Stimulated activated CD4-positive, alpha-beta T cell treated with anti-CD3 and anti-CD28 coated beads, Interleukin-4, amount 100 ng/mL, for 1 hour (primary cell): ENCODE measurements around the gene ITGA3.
"Not testable (repeated sequence)": the region's sequence is repeated elsewhere in the genome, so short reads cannot be mapped to it uniquely, and the experiment has no call there.

Source experiments
- DNase-seq: peaks from one replicate; pipeline ENCODE4 v3.0.0-alpha.2; 2020

ITGA3 gene

GRCh38 chr17:50052822-50053653 is 2.9 kb upstream of the ITGA3 start:
- DNase-seq, result no peak

- DNase-seq, result no peak
These were observed 2.3 kb upstream of the ITGA3 start for GRCh38 chr17:50053654-50053960.

- no peak for DNase-seq
These were observed 870 bp upstream of the ITGA3 start for GRCh38 chr17:50055055-50055425.

GRCh38 chr17:50056217-50056960 is 479 bp downstream of the ITGA3 start:
- DNase-seq, result peak; percentile 68

- no peak for DNase-seq
These were observed 1.0 kb downstream of the ITGA3 start for GRCh38 chr17:50056961-50057330.

GRCh38 chr17:50057521-50057991 is 1.6 kb downstream of the ITGA3 start:
- no peak for DNase-seq

GRCh38 chr17:50058296-50058953 is 2.5 kb downstream of the ITGA3 start:
- no peak for DNase-seq

- DNase-seq, result no peak
These were observed 3.3 kb downstream of the ITGA3 start for GRCh38 chr17:50059256-50059655.

GRCh38 chr17:50059759-50060273 is 3.9 kb downstream of the ITGA3 start:
- no peak for DNase-seq

GRCh38 chr17:50060951-50061712 is 5.2 kb downstream of the ITGA3 start:
- no peak for DNase-seq

GRCh38 chr17:50061713-50062045 is 5.8 kb downstream of the ITGA3 start:
- DNase-seq, result not testable (repeated sequence)

GRCh38 chr17:50062293-50063243 is 6.7 kb downstream of the ITGA3 start:
- DNase-seq, result no peak

GRCh38 chr17:50063561-50064252 is 7.8 kb downstream of the ITGA3 start:
- DNase-seq, result no peak

GRCh38 chr17:50064253-50065001 is 8.5 kb downstream of the ITGA3 start:
- no peak for DNase-seq

- no peak for DNase-seq
These were observed 9.1 kb downstream of the ITGA3 start for GRCh38 chr17:50065056-50065455.

- no peak for DNase-seq
These were observed 11.1 kb downstream of the ITGA3 start for GRCh38 chr17:50066995-50067394.

- no peak for DNase-seq
These were observed 12.1 kb downstream of the ITGA3 start for GRCh38 chr17:50067996-50068395.

GRCh38 chr17:50070908-50071680 is 15.2 kb downstream of the ITGA3 start:
- DNase-seq, result no peak

- no peak for DNase-seq
These were observed 15.8 kb downstream of the ITGA3 start for GRCh38 chr17:50071692-50072091.

GRCh38 chr17:50072130-50072529 is 16.2 kb downstream of the ITGA3 start:
- DNase-seq, result no peak
